GM20431 (cell line): Measurements from ENCODE around the gene RBBP5.

ENCODE experiments used
- in situ Hi-C: fragments of 300-500 bp; cut with MseI, MboI; formaldehyde crosslinking; loops from one replicate; pipeline ENCODE4 v1.15.0; 2020; ENCODE audit warnings: low sequenced_read_pairs; ENCODE audit not compliant: unreplicated experiment

The RBBP5 gene

DNA sequence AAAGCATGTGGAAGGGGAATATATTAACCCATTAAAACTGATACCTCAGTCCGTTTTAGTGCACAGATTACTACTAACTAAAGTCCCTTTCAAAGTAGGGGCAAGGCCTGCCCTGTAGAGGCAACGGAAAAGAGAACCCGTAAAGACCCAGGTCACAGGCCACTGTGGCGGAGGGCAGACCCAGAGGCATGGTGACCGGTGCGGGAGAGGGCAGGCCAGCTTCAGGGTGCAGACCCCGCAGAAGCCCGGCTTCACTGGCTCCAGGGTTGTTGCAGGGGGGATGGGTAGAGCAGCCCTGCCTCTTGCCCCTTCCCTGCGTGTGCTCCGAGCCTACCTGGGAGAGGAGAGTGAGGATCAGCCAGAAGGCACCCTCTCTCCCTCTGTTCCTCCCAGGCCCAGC lies 61.0 kb downstream of the RBBP5 start:
- in situ Hi-C loops: no loop called here

DNA sequence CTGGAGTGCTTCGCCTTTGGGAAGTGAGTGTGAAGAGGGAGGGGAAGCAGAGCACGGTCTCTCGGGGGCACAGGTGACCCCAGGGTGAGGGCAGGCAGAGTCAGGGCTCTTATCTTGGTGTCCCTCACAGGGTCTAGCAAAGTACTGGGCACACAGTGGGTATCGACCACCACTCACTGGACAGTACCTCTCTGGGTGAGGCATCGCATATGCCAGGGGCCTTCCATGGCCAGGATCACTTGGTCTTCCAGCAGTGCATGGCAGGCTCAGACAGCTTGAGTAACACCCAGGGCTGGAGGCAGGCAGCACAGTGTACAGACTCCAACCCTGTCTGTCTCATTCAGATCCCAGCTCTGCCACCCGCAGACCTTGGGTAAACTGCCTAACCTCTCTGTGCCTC lies 62.1 kb downstream of the RBBP5 start:
- in situ Hi-C loops: no loop called here

DNA sequence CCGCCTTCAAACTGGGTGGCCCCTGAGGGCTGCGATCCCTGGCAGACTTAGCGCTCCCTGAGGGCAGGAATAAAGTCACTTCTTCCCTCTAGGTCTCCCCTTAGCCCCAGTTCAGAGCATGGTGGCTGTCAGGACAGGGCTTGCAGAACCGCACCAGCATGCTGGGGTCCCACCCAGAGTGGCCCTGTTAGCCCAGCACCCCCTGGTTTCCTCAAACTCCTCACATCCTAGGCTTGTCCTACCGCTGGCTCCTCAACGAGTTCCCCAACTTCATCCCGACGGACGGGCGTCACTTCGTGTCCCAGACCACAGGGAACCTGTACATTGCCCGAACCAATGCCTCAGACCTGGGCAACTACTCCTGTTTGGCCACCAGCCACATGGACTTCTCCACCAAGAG lies 62.9 kb downstream of the RBBP5 start:
- in situ Hi-C loops: no loop called here

DNA sequence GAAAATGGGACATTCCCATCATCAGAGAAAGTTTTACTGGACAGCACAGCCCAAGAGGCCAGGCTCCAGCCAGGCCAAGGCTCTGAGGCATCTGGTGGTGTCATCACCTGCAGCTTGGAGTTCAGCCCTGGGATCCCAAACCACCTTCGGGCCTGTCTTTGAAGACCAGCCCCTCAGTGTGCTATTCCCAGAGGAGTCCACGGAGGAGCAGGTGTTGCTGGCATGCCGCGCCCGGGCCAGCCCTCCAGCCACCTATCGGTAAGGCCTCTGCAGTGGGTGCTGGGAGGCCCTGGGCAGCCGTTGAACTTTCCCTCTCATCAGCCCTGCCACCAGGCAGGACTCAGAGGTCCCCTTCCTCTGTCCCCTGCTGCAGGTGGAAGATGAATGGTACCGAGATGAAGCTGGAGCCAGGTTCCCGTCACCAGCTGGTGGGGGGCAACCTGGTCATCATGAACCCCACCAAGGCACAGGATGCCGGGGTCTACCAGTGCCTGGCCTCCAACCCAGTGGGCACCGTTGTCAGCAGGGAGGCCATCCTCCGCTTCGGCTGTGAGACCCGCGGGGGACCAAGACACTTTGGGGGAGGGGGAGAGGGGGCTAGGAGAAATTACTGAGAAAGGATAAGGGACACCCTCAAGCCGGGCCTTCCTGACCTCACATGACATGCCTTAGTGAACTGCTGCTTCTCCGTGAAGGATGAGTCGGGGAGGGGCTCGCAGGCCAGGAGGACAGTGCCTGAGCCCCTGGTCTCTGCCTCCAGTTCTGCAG lies 63.8 kb downstream of the RBBP5 start:
- in situ Hi-C loops: no loop called here

DNA sequence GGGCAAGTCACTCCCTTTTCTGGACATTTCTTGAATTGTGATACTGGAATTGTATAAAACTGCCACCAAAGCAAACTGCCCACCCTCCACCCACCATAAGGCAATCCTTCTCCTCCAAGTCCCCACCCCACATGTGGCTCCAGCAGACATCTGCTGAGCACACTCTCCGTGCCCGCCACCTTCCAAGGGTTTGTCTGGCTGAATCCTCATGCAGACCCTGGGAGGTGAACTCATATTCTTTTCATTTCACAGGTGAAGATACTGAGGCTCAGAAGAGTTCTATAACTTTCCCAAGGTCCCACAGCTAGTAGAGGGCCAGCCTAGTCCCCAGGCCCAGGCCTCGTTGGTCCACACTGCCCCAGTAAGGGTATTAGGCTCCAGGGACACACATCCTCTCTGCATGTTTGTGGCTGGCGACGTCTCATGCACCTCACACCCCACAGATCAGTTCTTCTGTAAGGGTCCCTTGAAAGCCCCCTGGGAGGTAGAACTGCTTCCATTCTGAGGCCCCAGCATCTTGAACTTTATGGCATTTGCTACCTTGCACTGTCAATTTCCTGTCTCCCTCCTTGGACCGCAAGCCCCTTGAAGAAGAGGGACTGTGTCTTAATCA lies 64.7 kb downstream of the RBBP5 start:
- in situ Hi-C loops: no loop called here

DNA sequence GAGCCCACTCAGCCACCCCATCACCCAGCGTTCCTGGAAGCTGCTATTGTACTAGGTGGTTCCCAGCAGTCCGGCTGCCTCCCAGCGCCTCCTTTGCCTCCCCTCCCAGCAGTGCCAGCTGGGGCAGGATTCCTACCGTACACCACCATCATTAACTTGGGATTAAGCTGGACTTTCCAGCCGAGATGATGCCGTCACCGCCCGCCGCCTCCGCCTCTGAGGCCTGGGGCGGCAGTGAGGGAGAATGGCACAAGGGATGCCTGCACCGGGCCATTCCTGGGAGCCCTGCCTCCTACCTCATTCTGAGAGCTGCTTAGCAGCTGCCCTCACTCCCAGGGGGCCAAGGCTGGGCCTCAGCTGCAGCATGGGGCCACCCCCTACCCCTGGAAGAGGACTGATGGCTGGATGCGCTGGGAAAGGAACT lies 65.6 kb downstream of the RBBP5 start:
- in situ Hi-C loops: no loop called here

DNA sequence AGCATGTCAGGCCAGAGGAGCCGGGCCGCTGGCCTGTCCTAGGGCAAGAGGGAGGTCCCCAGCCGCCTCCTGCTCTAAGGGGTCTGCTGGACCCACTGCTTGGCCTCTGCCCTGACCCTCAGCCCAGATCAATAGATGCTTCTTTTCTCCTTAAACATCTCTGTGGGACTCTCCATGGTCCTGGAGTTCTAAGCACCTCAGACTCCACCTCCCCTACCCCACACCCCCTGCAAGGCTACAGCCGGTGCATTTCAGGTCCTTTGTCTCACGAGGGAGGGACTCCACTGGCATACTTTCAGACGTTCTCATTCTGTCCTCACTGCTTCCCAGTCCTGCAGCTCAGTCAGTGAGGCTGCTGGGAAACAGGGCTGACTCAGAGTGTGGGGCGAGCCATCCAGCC lies 67.8 kb downstream of the RBBP5 start:
- in situ Hi-C loops: no loop called here

DNA sequence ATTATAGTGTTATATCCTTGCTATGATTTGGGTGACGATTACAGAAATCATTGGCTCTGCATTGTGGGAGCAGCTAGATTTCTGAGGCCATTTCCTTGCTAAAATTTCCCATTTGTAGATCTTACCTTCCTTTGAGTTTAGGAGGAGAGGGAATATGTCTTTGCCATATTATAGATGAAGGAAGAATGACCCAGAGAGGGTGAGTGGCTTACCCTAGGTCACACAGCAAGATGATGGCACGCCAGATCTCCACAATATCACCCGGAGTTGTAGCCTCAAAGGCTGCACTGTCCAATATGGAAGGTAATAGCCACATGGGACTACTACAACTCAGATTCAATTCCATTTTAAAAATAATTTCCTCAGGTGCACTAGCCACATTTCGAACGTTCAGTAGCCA lies 68.5 kb downstream of the RBBP5 start:
- in situ Hi-C loops: no loop called here

DNA sequence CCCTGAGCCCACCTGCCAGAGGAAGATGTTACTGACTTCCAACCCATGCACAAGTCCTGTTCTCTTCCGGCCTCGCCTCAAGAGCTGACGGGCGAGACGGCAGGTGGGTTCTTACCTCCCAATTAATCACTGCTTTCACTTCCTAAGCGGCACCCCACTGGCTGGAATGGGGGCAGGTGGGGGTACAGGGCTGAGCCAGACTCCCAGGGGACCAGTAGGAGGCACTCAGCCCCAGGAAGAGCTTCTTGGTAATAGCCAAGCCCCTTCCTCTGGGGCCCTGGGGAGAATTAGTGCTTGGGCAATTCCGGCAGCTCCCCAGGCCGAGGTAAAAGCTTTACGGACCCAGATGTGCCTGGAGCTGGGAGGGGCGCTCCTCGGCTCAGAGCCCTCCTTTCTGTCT lies 69.1 kb downstream of the RBBP5 start:
- in situ Hi-C loops: no loop called here

DNA sequence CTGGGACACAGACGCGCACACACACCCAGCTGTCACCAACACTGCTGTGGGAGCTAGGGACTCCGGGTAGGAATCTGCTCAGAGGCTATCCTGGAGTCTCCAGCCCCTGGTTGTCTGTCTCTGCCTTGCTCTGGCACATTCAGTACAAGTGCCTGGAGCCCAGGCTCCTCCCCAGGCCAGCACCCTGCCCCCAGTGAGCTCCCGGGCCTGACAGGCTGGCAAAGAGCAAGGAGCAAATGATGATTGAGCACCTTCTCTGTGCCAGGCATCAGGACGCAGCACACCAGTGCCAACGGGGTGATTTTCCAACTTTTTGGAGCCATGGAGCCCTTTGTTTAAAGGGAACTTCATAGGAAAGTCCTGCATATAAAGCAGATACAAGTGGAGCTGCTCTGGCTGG lies 72.3 kb downstream of the RBBP5 start:
- in situ Hi-C loops: no loop called here

DNA sequence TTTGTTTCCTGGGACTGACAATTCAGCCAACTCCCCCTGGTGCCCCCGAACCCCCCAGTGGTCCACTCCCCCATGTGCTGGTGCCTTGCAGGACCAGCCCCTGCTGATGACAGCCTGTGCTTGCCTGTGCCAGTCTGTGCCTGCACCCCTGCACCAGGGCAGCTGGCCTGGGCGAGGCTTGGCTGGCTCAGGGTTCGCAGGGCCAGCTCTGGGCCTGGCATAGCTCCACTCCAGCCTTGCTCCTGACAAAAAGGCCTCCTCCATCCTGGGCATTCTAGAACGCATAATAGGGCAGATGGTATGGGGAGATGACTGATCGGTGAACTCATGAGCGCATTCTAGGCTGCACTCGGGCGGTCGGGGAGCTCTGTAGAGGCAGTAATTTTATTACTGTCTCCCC lies 73.4 kb downstream of the RBBP5 start:
- in situ Hi-C loops: no loop called here

DNA sequence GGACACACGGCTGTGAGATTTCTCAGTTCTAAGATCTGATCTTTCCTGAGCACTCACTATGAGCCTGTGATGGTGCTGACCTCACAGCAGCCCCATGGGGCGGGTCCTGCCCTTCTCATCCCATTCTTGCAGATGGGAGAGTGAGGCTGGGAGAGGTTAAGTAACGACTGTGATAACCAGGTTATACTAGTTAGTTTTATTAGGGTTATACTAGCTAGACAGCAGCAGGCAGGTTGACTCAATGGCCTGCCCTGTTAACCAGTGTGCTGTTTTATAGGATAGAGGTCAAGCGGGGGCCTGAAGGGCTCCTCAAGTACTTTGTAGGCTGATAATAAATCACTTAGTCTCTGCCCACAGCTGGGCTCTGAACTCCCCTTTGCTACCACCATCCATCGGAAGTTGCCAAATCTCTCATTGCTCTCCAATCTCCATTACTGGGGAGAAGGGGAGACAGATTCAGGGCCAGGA lies 74.0 kb downstream of the RBBP5 start:
- in situ Hi-C loops: no loop called here

DNA sequence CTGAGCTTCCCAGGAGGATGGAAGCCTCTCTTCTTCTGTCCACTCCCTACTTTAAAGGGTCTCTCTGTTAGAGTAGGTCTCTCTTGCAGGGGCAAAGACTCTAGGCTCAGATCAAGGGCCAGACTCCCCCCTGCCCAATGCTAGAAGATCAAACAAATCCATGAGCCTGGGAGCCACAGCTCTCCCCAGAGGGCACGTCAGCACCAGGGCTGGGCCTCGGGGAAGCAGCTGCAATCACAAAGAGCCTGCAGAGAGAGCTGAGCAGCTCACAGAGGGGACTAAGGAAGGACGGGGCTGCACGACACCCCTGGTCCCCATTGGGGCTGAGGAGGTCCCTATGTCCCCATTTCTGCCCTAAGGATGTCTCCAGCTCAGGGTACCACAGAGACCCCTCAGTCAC lies 74.9 kb downstream of the RBBP5 start:
- in situ Hi-C loops: no loop called here

DNA sequence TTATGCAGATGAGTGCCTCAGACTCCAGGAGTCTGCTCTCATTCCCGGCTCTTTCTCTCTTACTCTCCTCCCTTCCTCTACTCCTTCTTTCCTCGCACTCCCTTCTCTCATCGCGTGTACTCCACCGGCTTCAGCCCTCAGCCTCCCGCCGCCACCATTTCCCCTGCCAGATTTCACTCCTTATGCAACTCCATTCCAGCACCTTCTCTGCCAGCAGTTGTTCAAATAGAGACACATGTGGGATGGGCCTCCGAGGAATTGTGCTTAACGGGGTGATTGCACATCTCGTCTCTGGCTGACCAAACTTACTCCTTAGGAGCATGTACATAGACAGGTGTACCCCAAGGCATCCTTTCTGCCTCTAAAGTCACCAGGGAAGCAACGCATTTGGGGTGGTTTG lies 76.6 kb downstream of the RBBP5 start:
- in situ Hi-C loops: no loop called here

DNA sequence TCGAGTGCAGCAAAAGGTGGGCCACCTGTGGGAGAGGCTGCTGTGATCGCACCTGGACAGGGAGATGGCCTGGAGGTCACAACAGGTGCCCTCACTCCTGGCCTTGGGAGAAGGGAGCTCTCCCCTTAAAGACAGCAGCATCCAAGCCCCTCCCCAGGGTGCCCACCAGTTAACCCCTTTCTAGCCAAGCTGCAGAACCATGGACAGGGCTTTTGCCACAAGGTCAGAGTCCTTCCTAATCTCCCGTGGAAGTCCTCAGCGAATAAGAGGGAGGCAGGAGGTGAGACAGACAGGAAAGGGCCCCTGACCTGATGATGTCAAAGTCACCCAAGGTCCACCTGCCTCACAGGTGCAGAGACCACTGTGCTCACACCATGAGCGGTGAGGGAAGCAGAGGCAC lies 77.0 kb downstream of the RBBP5 start:
- in situ Hi-C loops: no loop called here

DNA sequence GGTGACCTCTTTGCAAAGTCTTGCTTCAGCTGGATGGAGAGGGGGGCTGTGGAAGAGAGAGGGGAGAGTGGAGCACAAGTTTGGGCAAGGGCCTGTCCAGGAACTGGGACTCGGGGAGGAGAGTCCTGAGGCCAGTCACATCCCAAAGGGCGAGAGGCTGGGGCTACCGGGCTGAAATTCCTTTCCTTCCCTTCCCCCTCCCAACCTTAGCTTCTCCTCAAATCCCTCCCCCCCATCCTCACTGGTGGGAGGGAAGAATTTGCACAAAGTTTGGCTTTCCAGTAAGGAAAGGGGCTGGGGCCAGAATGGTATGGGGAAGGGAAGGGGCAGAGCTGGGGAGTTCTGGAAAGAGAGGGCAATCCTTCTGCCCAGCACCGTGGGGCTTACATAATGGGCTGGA lies 77.9 kb downstream of the RBBP5 start:
- in situ Hi-C loops: no loop called here

DNA sequence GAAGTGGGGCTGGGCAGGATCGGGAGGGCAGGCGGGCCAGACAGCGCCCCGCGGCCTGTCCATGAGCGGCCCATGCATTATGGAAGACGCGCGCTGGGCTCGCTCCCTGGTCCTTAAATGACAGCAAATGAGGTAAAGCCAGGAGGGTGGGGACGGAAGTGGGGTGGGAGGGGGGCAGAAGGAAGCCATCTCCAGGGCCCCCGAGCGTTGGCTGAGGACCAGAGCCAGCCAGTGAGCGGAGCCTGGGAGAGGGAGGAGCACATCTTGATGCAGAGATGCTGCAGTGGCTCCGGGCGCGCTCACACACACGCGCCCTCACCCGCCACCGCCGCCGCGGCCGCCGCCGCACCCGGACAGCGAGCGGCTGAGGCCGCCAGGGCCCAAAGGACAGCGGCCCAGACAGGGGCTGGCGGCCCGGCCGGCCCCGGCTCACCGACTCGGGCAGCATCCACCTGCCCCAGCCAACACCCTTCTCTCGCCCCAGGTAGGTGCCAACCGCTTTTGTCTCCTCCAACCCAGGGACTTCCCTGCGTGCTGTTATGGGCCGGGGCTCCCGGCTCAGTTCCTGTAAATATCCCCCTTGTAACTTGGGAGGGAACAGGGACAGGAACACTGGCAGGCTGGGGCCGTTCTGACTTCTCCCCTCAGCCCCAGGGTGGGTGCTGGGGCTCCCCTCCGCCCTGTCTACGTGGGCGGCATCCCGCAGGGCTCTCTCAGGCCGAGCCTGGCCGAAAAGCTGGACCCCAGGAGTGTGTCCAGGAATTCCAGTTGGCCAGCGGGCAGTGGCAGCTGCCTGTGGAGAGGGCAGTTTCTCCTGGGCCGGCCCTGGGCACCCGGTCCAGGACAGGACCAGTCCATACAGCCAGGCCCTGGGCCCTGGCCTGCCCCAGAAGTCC lies 78.6 kb downstream of the RBBP5 start, which contains the start of gene CNTN2:
Gene CNTN2, plus strand, starts transcription at position 302 of the 896 bp plus-strand sequence. CDS start 9,974 bp downstream, outside the sequence.
- in situ Hi-C loops: no loop called here

DNA sequence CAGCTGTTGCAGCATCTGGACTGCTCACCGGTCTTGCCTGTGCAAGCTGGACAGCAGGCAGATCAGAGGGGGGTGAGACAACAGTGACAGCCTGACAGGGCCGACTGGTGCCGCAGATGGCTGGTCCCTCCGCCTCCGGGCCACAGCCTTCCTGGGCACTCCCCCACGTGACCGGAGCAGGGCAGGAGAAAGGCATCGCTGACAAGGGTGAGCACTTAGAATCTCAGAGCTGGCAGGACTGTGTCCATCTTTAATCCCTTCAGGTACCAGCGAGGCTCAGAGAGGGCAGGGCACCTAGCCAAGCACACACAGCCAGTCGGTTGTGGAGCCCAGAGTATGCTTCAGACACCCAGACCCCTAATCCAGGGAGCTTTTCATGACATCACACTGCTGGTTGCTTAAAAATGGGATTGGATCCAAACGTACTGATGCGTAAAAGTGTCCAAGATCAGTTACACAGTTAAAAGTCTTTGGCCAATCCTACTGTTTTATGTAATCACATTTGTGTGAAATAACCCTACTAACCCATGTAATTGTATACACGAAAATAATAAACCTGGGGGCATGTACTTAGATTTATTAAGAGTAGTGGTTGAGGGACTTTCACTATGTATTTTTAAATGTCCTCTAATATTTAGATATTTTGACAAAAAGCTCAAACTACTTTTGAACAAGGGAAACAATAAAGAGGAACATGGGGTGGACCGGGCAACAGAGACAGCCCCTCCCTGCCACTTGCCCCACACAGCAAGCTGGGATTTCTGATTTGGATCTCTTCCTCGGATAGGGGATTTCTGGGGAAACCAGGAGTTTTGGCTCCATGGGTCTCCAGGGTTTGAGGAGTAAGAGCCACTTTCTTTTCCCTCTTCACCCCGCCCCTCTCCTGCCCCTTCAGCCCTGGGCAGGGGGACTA lies 79.5 kb downstream of the RBBP5 start:
- in situ Hi-C loops: no loop called here

DNA sequence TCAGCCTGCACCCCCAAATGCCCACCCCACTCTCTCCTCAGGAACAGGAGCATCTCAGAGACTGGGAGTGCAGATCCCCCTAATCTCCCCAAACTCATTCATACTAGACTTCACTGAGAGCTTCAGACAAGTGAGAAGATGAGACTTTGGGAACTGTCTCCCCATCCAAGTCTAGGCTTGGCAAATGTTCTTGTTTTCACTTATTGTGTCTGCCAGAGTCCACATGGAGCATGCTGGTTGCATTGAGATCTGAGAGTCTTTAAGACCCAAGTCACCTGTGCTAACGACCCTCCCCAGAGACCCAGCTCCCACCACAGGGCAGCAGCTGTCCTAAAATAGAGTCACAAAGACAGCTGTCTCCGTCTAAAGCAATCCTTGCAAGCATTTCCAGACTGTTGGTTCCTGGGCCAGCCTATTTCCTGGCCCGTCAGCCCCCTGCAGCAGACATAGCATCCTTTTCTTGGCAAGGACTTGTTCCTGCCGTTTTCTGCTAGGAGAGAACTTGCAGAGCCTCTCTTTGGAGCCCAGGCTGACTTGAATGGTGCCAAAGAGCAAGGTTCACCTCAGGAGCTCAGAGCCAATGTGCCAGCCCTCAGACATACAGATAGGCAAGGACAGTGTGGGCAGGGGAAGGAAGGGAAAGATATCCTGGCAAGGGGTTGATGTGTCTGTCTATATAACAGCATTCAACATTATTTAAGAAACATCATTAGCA lies 80.6 kb downstream of the RBBP5 start:
- in situ Hi-C loops: no loop called here
